Mononuclear cell (primary cell): Measurements from ENCODE around the gene URM1. TPM values are rescaled to one million over a fixed set of nuclear protein-coding genes. Genes with fewer than 3 reads are reported as not detected.

Experiments
- H3K27me3 ChIP-seq: 2 replicates; pipeline ENCODE4 v1.6.0; 2011; ENCODE audit warnings: low read length, control low read depth; ENCODE audit not compliant: insufficient read depth
- H3K4me1 ChIP-seq: 2 replicates; pipeline ENCODE4 v1.5.1; 2011; ENCODE audit warnings: mild to moderate bottlenecking, low read length, control low read depth; ENCODE audit not compliant: insufficient read depth
- H3K4me3 ChIP-seq: 2 replicates; pipeline ENCODE4 v1.5.1; 2011; ENCODE audit warnings: mild to moderate bottlenecking, low read length, moderate library complexity
- H3K9me3 ChIP-seq: 2 replicates; pipeline ENCODE4 v1.5.1; 2011; ENCODE audit warnings: low read depth, mild to moderate bottlenecking, control low read depth, low read length
- total RNA-seq: library from RNA; depleted of rRNA; stranded (reverse); fragments of >200 nt; gene quantifications from one replicate; pipeline ENCODE4 v1.2.3, GENCODE V29; 2012

Gene URM1
- total RNA-seq, 1 donor, result 17.6 TPM

- H3K4me1 ChIP-seq, result no peaks in the 10 kb centered on the region
Measured at GRCh38 chr9:128389395-128390149, 18.4 kb downstream of the URM1 start.

GRCh38 chr9:128390150-128390812 is 19.1 kb downstream of the URM1 start:
- no peak overlapping the region for H3K4me3 ChIP-seq

More at GRCh38 chr9:128389395-128390149, 18.4 kb downstream of the URM1 start:
- no peaks in the 10 kb centered on the region for H3K9me3 ChIP-seq
- H3K4me3 ChIP-seq, result no peak overlapping the region
- no peaks in the 10 kb centered on the region for H3K27me3 ChIP-seq

GRCh38 chr9:128390813-128391711 is 19.9 kb downstream of the URM1 start:
- no peaks in the 10 kb centered on the region for H3K9me3 ChIP-seq
- no peak overlapping the region for H3K4me3 ChIP-seq
- H3K27me3 ChIP-seq, result no peaks in the 10 kb centered on the region
- no peaks in the 10 kb centered on the region for H3K4me1 ChIP-seq

More at GRCh38 chr9:128390150-128390812, 19.1 kb downstream of the URM1 start:
- H3K27me3 ChIP-seq, result no peaks in the 10 kb centered on the region
- H3K9me3 ChIP-seq, result no peaks in the 10 kb centered on the region
- no peaks in the 10 kb centered on the region for H3K4me1 ChIP-seq

- Histone ChIP-seq H3K9me3 (no peaks in the 10 kb centered on the region), H3K4me1 (peaks cover 3% of the 10 kb centered on the region), H3K4me3 (no peak overlapping the region), H3K27me3 (no peaks in the 10 kb centered on the region)
Measured at GRCh38 chr9:128391956-128392301, 20.8 kb downstream of the URM1 start.

GRCh38 chr9:128392302-128393144 is 21.3 kb downstream of the URM1 start:
- Histone ChIP-seq H3K4me1 (peaks cover 9% of the 10 kb centered on the region), H3K9me3 (no peaks in the 10 kb centered on the region), H3K4me3 (no peak overlapping the region), H3K27me3 (no peaks in the 10 kb centered on the region)

GRCh38 chr9:128393145-128393775 is 22.1 kb downstream of the URM1 start:
- H3K4me3 ChIP-seq, result no peak overlapping the region
- no peaks in the 10 kb centered on the region for H3K27me3 ChIP-seq
- H3K4me1 ChIP-seq, result peaks cover 10% of the 10 kb centered on the region
- H3K9me3 ChIP-seq, result no peaks in the 10 kb centered on the region

- no peaks in the 10 kb centered on the region for H3K27me3 ChIP-seq
- no peak overlapping the region for H3K4me3 ChIP-seq
- H3K4me1 ChIP-seq, result peaks cover 10% of the 10 kb centered on the region
- H3K9me3 ChIP-seq, result no peaks in the 10 kb centered on the region
Measured at GRCh38 chr9:128393970-128394369, 22.8 kb downstream of the URM1 start.

GRCh38 chr9:128394379-128395168 is 23.4 kb downstream of the URM1 start:
- peaks cover 10% of the 10 kb centered on the region for H3K4me1 ChIP-seq
- H3K4me3 ChIP-seq, result no peak overlapping the region
- no peaks in the 10 kb centered on the region for H3K9me3 ChIP-seq
- H3K27me3 ChIP-seq, result no peaks in the 10 kb centered on the region

- Histone ChIP-seq H3K9me3 (no peaks in the 10 kb centered on the region), H3K4me1 (peaks cover 10% of the 10 kb centered on the region), H3K4me3 (no peak overlapping the region), H3K27me3 (no peaks in the 10 kb centered on the region)
Measured at GRCh38 chr9:128396970-128397613, 25.9 kb downstream of the URM1 start.

GRCh38 chr9:128397831-128398230 is 26.7 kb downstream of the URM1 start:
- no peaks in the 10 kb centered on the region for H3K27me3 ChIP-seq
- no peaks in the 10 kb centered on the region for H3K9me3 ChIP-seq

GRCh38 chr9:128399861-128400260 is 28.7 kb downstream of the URM1 start:
- Histone ChIP-seq H3K4me3 (no peak overlapping the region), H3K9me3 (no peaks in the 10 kb centered on the region), H3K27me3 (no peaks in the 10 kb centered on the region), H3K4me1 (peaks cover 10% of the 10 kb centered on the region)

More at GRCh38 chr9:128397831-128398230, 26.7 kb downstream of the URM1 start:
- Histone ChIP-seq H3K4me3 (no peak overlapping the region), H3K4me1 (peaks cover 10% of the 10 kb centered on the region)

- H3K9me3 ChIP-seq, result no peaks in the 10 kb centered on the region
- no peaks in the 10 kb centered on the region for H3K4me1 ChIP-seq
- H3K27me3 ChIP-seq, result peaks cover 7% of the 10 kb centered on the region
- H3K4me3 ChIP-seq, result no peak overlapping the region
Measured at GRCh38 chr9:128404560-128404959, 33.4 kb downstream of the URM1 start.
